Upper lobe of left lung (tissue), 6 donors: Measurements from ENCODE around the gene HPX. TPM values are rescaled to one million over a fixed set of nuclear protein-coding genes. Genes with fewer than 3 reads are reported as not detected.

ENCODE experiments used
- ATAC-seq, 2 donors: fragments of 200-7000 bp; cut with Tn5 transposase; one replicate each; pipeline ENCODE4 v1.9.1; 2022; ENCODE audit warnings: mild to moderate bottlenecking in 2 of 2, moderate library complexity in 2 of 2; ENCODE audit not compliant: low FRiP score in 2 of 2
- DNase-seq, 2 donors: peaks; one replicate each; pipeline ENCODE4 v3.0.0-alpha.2; 2019 to 2020
- H3K27ac ChIP-seq, 4 donors: fragments of 200-600 bp; sonication (generic); one replicate each; pipeline ENCODE4 v1.5.1; 2016 to 2019
- H3K27me3 ChIP-seq, 4 donors: fragments of 200-600 bp; sonication (generic); one replicate each; pipeline ENCODE4 v1.5.1; 2017 to 2019
- H3K36me3 ChIP-seq, 4 donors: fragments of 200-600 bp; sonication (generic); one replicate each; pipeline ENCODE4 v1.5.1; 2016 to 2019
- H3K4me1 ChIP-seq, 4 donors: fragments of 200-600 bp; sonication (generic); one replicate each; pipeline ENCODE4 v1.5.1; 2018 to 2019
- H3K4me3 ChIP-seq, 4 donors: fragments of 200-600 bp; sonication (generic); one replicate each; pipeline ENCODE4 v1.5.1; 2017 to 2019; ENCODE audit warnings: mild to moderate bottlenecking in 2 of 4, moderate library complexity in 1 of 4
- H3K9me3 ChIP-seq, 4 donors: fragments of 200-600 bp; sonication (generic); one replicate each; pipeline ENCODE4 v1.5.1; 2018 to 2019
- EP300 ChIP-seq, 4 donors: sonication (generic); formaldehyde crosslinking; IDR thresholded peaks; one replicate each; pipeline ENCODE4 v1.5.1; 2017; ENCODE audit warnings: antibody characterized with exemption in 4 of 4, control low read depth in 2 of 4
- POLR2A ChIP-seq, 4 donors: fragments of 450-650 bp; IDR thresholded peaks; one replicate each; pipeline ENCODE4 v1.5.1; 2016 to 2017; ENCODE audit warnings: antibody characterized with exemption in 4 of 4, mild to moderate bottlenecking in 2 of 4
- POLR2AphosphoS5 ChIP-seq, 2 donors: sonication (generic); formaldehyde crosslinking; IDR thresholded peaks; one replicate each; pipeline ENCODE4 v1.5.1; 2017; ENCODE audit warnings: antibody characterized with exemption in 2 of 2
- WGBS, 2 donors: methylation state at CpG; one replicate each; pipeline ENCODE4 v1.1.5; 2017 to 2018; 5-methylcytosine and 5-hydroxymethylcytosine counted together
- total RNA-seq, 6 donors: library from RNA; depleted of rRNA in 4 of 6; stranded (reverse); fragments of >200 nt in 4 of 6; gene quantifications; one replicate each; pipeline versions ENCODE4 v1.1.0 to v1.2.1, GENCODE V29; 2016 to 2021
- TF ChIP-seq, protein P1 (sequence below), 6 experiments: fragments of 450-650 bp in 4 of 6; fragments of 200-600 bp in 2 of 6; sonication (generic) in 2 of 6; IDR thresholded peaks; one replicate each; pipeline ENCODE4 v1.5.1; 2016 to 2019; ENCODE audit warnings: antibody characterized with exemption in 6 of 6
- donor health status: DM: no; HTN: no; CAD: no; lungs with moderate emphysema.
- donor health status: DM: no; HTN: yes; CAD: no; lungs with severe emphysema.

The HPX gene
- total RNA-seq, 6 donors from 2014 or later: 0.67 to 3.6 (median 2.6) TPM

DNA sequence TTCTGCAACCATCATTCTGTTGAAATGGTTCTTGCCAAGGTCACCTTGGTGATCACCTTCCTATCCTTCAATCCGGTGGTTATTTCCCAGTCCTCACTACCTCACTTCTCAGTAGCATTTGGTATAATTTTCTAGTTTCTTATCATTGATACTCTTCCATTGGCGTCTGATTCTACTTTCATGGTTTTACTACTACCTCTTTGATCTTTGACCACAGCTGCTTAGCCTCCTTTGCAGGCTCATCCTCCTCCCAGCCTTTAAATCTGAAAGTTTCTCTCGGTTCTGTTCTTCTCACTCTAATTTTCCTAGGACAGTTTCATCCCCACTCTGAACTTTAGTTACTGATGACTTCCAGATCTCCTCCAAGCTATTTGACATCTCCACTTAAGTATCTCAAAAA is 45.5 kb upstream of the HPX start:
- WGBS, 2 donors: 87 to 94% methylated on average over 3 of the region's 3 CpGs

DNA sequence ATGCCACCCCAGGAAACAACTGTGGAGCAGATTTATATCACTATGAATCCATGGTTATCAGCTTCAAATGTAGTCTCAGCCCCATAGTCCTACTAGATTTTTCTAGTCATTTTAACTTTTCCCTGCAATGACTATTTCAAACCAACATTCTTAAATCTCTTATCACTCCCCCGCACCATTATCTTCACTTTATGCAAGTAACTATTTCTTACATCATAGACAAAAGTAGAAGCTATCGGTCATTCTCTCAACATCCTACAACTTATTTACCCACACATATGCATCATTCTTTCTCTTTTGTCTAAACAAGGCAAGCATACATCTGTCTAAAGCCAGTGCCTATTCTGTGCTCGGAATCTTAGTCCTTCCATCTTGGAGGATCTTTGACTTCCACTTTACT is 44.9 kb upstream of the HPX start:
- DNase-seq (no peak), ATAC-seq (no peak)
- no peak overlapping the region for H3K4me3 ChIP-seq
- H3K9me3 ChIP-seq: no peaks in the 10 kb centered on the region
- peaks cover 13 to 24% (median 16%) of the 10 kb centered on the region in 4 donors for H3K4me1 ChIP-seq
- TF ChIP-seq, protein P1, sequence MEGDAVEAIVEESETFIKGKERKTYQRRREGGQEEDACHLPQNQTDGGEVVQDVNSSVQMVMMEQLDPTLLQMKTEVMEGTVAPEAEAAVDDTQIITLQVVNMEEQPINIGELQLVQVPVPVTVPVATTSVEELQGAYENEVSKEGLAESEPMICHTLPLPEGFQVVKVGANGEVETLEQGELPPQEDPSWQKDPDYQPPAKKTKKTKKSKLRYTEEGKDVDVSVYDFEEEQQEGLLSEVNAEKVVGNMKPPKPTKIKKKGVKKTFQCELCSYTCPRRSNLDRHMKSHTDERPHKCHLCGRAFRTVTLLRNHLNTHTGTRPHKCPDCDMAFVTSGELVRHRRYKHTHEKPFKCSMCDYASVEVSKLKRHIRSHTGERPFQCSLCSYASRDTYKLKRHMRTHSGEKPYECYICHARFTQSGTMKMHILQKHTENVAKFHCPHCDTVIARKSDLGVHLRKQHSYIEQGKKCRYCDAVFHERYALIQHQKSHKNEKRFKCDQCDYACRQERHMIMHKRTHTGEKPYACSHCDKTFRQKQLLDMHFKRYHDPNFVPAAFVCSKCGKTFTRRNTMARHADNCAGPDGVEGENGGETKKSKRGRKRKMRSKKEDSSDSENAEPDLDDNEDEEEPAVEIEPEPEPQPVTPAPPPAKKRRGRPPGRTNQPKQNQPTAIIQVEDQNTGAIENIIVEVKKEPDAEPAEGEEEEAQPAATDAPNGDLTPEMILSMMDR (IDR thresholded peaks at IDR 0.05): no peak
- WGBS, 2 donors: 83 to 97% methylated on average over 3 of the region's 3 CpGs
- H3K27ac ChIP-seq: no peak overlapping the region
- H3K27me3 ChIP-seq: no peaks in the 10 kb centered on the region
- peaks cover 5 to 70% (median 15%) of the 10 kb centered on the region in 4 donors for H3K36me3 ChIP-seq

More for the DNA sequence above, 45.5 kb upstream of the HPX start:
- TF ChIP-seq POLR2A (IDR thresholded peaks at IDR 0.05) (no peak), POLR2AphosphoS5 (IDR thresholded peaks at IDR 0.05) (no peak), EP300 (IDR thresholded peaks at IDR 0.05) (no peak)
- TF ChIP-seq, protein P1 (IDR thresholded peaks at IDR 0.05): no peak
- no peak overlapping the region for H3K27ac ChIP-seq
- H3K27me3 ChIP-seq: no peaks in the 10 kb centered on the region
- no peaks in the 10 kb centered on the region for H3K9me3 ChIP-seq
- peaks cover 12 to 22% (median 14%) of the 10 kb centered on the region in 4 donors for H3K4me1 ChIP-seq
- peaks cover 5 to 70% (median 17%) of the 10 kb centered on the region in 4 donors for H3K36me3 ChIP-seq
- DNase-seq: no peak
- no peak for ATAC-seq
- H3K4me3 ChIP-seq: no peak overlapping the region

DNA sequence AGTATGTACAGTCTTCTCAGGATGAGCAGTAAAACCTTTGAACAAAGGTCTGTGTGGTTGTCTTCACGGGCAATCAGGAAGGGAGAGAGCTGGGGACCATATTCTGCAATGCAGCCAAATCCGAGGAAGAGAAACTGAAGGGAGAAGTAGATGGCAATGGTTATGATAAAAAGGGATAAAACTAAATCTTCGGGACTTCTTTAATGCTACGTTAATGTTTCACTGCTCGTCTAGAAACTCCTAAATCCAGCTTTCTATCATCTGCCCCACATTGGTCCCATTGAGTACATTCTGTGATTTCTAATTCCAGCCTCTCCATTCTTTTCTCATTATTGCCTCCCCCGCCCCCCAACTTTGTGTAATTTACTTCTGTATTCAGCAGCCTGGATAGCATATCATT is 42.2 kb upstream of the HPX start:
- Histone ChIP-seq H3K4me1 (peaks cover 24 to 41% (median 27%) of the 10 kb centered on the region in 4 donors), H3K9me3 (no peaks in the 10 kb centered on the region), H3K27ac (peak overlapping the region in 2 of 4 donors; percentile 93 to 94), H3K36me3 (peaks cover 5 to 72% (median 23%) of the 10 kb centered on the region in 4 donors), H3K27me3 (no peaks in the 10 kb centered on the region), H3K4me3 (no peak overlapping the region)
- TF ChIP-seq POLR2AphosphoS5 (IDR thresholded peaks at IDR 0.05) (no peak), EP300 (IDR thresholded peaks at IDR 0.05) (no peak), POLR2A (IDR thresholded peaks at IDR 0.05) (no peak)
- TF ChIP-seq, protein P1 (IDR thresholded peaks at IDR 0.05): no peak
- WGBS, 2 donors: 91 to 94% methylated on average over 6 of the region's 6 CpGs
- ATAC-seq (no peak), DNase-seq (no peak)

DNA sequence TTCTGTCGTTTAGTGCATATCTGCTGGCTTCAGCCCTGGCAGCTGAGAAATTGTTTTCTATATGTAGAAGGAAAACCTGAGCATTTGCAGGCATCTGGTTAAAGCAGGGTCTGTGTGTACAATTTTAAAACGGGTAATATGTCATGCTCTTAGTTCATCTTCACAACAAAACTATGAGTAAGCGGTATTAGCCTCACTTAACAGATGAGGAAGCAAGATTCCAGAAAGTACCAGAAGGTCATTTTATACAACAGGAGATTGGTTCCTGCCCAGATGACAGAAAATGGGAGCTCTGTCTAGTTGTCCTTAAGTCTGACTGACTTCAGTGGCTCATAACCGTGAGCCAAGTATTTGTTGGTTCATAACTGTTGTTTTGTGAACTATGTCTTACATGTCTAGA is 41.7 kb upstream of the HPX start:
- peaks cover 5 to 72% (median 27%) of the 10 kb centered on the region in 4 donors for H3K36me3 ChIP-seq
- ATAC-seq: no peak
- peak overlapping the region; percentile 89 to 95 (median 94) for H3K27ac ChIP-seq

DNA sequence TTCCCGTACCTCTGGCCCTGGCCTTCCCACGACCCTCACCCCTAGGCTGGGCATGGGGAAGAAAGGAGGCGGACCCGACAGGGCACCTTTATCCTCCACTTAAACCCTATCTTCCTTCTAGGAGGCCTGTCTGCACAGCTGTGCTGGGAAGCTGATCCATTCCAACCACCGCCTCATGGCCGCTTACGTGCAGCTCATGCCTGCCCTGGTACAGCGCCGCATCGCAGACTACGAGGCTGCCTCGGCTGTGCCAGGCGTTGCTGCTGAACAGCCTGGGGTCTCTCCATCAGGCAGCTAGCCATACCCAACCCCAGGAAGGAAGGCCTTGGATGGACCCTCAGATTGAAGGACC is 41.1 kb upstream of the HPX start:
- peaks cover 5 to 73% (median 32%) of the 10 kb centered on the region in 4 donors for H3K36me3 ChIP-seq
- peaks cover 24 to 41% (median 27%) of the 10 kb centered on the region in 4 donors for H3K4me1 ChIP-seq
- peak overlapping the region; percentile 89 to 95 (median 94) for H3K27ac ChIP-seq
- peak in 1 of 2 donors; percentile 34 for DNase-seq
- ATAC-seq: peak in 1 of 2 donors; percentile 1
- WGBS, 2 donors: 0 to 3% methylated on average over 2 to 13 of the region's 13 CpGs
- H3K27me3 ChIP-seq: no peaks in the 10 kb centered on the region
- peak overlapping the region; percentile 24 to 82 (median 76) for H3K4me3 ChIP-seq
- TF ChIP-seq POLR2A (IDR thresholded peaks at IDR 0.05) (no peak), EP300 (IDR thresholded peaks at IDR 0.05) (no peak), POLR2AphosphoS5 (IDR thresholded peaks at IDR 0.05) (no peak)
- TF ChIP-seq, protein P1 (IDR thresholded peaks at IDR 0.05): no peak
- H3K9me3 ChIP-seq: no peaks in the 10 kb centered on the region

More for the DNA sequence above, 41.7 kb upstream of the HPX start:
- WGBS, 2 donors: 77 to 79% methylated on average over 4 of the region's 4 CpGs
- Histone ChIP-seq H3K4me3 (peak overlapping the region in 3 of 4 donors; percentile 75 to 82 (median 76)), H3K27me3 (no peaks in the 10 kb centered on the region), H3K4me1 (peaks cover 24 to 41% (median 27%) of the 10 kb centered on the region in 4 donors), H3K9me3 (no peaks in the 10 kb centered on the region)
- no peak for TF ChIP-seq POLR2AphosphoS5 (IDR thresholded peaks at IDR 0.05)
- TF ChIP-seq EP300 (IDR thresholded peaks at IDR 0.05): no peak
- no peak for DNase-seq
